ENCODE measurements around the gene CALCOCO2. TPM values are rescaled to one million over a fixed set of nuclear protein-coding genes. Genes with fewer than 3 reads are reported as not detected.

CALCOCO2 gene

GRCh38 chr17:48909783-48910182, 78.9 kb downstream of the CALCOCO2 start:
- Histone ChIP-seq H2AK5ac (ENCODE audit: low read depth, low read length) (no peak overlapping the region), H2AFZ (ENCODE audit: low read length) (no peak overlapping the region), H2BK15ac (ENCODE audit: low read length) (no peak overlapping the region), H4K8ac (ENCODE audit: low read depth, low read length) (no peak overlapping the region), H2BK5ac (ENCODE audit: low read length) (no peak overlapping the region), H3K4me1 (ENCODE audit: control insufficient read depth in 2 of 2, insufficient read depth in 1 of 2, low read depth in 1 of 2, low read length in 2 of 2) (peaks cover 9% of the 10 kb centered on the region in 2 donors), H3K4me3 (ENCODE audit: low read length in 2 of 2) (peak overlapping the region in 1 of 2 donors; percentile 56), H3K9me3 (replicated peaks in 1 of 2; ENCODE audit: control insufficient read depth in 2 of 2, insufficient read depth in 1 of 2, low read depth in 1 of 2, low read length in 2 of 2) (no peaks in the 10 kb centered on the region), H2BK12ac (ENCODE audit: low read length) (no peak overlapping the region), H3K27me3 (ENCODE audit: control insufficient read depth in 3 of 3, insufficient read depth in 3 of 3, low read depth in 1 of 3, low read length in 3 of 3) (no peaks in the 10 kb centered on the region), H3K4ac (ENCODE audit: low read length) (no peak overlapping the region), H3K18ac (ENCODE audit: low read length) (no peak overlapping the region), H2BK120ac (ENCODE audit: low read depth, low read length) (no peak overlapping the region), H3K9ac (ENCODE audit: low read depth, low read length, poor library complexity) (peak overlapping the region; percentile 63), H3K4me2 (ENCODE audit: insufficient read depth, low read length, poor library complexity, severe bottlenecking) (no peak overlapping the region), H3K27ac (replicated peaks; ENCODE audit: low read length) (no peak overlapping the region), H3K14ac (ENCODE audit: low read length) (no peak overlapping the region), H3K23ac (ENCODE audit: low read depth, low read length, poor library complexity) (no peak overlapping the region), H4K91ac (ENCODE audit: low read depth, low read length, poor library complexity) (no peak overlapping the region), H3K36me3 (replicated peaks in 1 of 2; ENCODE audit: control insufficient read depth in 2 of 2, insufficient read depth in 2 of 2, low read length in 2 of 2) (peaks cover 10 to 51% of the 10 kb centered on the region in 2 donors), H3K79me1 (ENCODE audit: low read depth, low read length) (peaks cover 4% of the 10 kb centered on the region)
- no CpG with 5 or more reads among the region's 4 CpGs for WGBS, 2 donors (ENCODE audit: extremely low coverage in 2 of 2, insufficient read length in 2 of 2, insufficient replicate concordance in 1 of 2)
- DNase-seq (ENCODE audit: low spot score): no peak

DNA sequence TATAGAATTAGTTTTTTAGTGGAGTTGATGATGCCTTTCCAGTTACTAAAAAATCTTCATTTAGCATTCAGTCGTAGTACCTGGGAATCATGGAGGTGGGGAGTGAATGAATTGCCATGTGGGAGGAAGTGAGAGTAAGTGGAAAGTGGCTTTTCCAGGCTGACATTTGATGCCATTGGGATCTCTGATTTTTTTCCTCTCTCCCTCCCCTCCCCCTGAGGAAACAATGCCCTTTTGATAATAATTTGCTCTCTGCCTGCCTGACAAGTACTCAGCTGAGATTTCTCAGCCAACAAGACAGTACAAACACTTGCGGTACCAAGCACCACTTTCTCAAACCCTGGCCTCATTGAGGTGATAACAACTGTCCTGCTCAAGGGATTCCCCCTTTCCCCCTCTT, 79.5 kb downstream of the CALCOCO2 start:
- Histone ChIP-seq H3K36me3 (replicated peaks in 1 of 2; ENCODE audit: control insufficient read depth in 2 of 2, insufficient read depth in 2 of 2, low read length in 2 of 2) (peaks cover 10 to 57% of the 10 kb centered on the region in 2 donors), H3K14ac (ENCODE audit: low read length) (no peak overlapping the region), H2BK5ac (ENCODE audit: low read length) (no peak overlapping the region), H3K27me3 (ENCODE audit: control insufficient read depth in 3 of 3, insufficient read depth in 3 of 3, low read depth in 1 of 3, low read length in 3 of 3) (no peaks in the 10 kb centered on the region), H3K4me1 (ENCODE audit: control insufficient read depth in 2 of 2, insufficient read depth in 1 of 2, low read depth in 1 of 2, low read length in 2 of 2) (peaks cover 9% of the 10 kb centered on the region in 2 donors), H3K18ac (ENCODE audit: low read length) (no peak overlapping the region), H2AFZ (ENCODE audit: low read length) (no peak overlapping the region), H2BK12ac (ENCODE audit: low read length) (no peak overlapping the region), H3K9me3 (replicated peaks in 1 of 2; ENCODE audit: control insufficient read depth in 2 of 2, insufficient read depth in 1 of 2, low read depth in 1 of 2, low read length in 2 of 2) (no peaks in the 10 kb centered on the region), H3K9ac (ENCODE audit: low read depth, low read length, poor library complexity) (no peak overlapping the region), H3K4me2 (ENCODE audit: insufficient read depth, low read length, poor library complexity, severe bottlenecking) (no peak overlapping the region), H3K27ac (replicated peaks; ENCODE audit: low read length) (no peak overlapping the region), H3K4ac (ENCODE audit: low read length) (no peak overlapping the region), H2BK120ac (ENCODE audit: low read depth, low read length) (no peak overlapping the region), H3K79me1 (ENCODE audit: low read depth, low read length) (peaks cover 4% of the 10 kb centered on the region), H2AK5ac (ENCODE audit: low read depth, low read length) (no peak overlapping the region), H2BK15ac (ENCODE audit: low read length) (no peak overlapping the region), H4K91ac (ENCODE audit: low read depth, low read length, poor library complexity) (no peak overlapping the region), H4K8ac (ENCODE audit: low read depth, low read length) (no peak overlapping the region), H3K4me3 (ENCODE audit: low read length in 2 of 2) (no peak overlapping the region), H3K23ac (ENCODE audit: low read depth, low read length, poor library complexity) (no peak overlapping the region)
- WGBS, 2 donors (ENCODE audit: extremely low coverage in 2 of 2, insufficient read length in 2 of 2, insufficient replicate concordance in 1 of 2): no CpG with 5 or more reads among the region's 2 CpGs
- no peak for DNase-seq (ENCODE audit: low spot score)

GRCh38 chr17:48912476-48912875, 81.6 kb downstream of the CALCOCO2 start:
- H2AK5ac ChIP-seq (ENCODE audit: low read depth, low read length): no peak overlapping the region
- H2BK12ac ChIP-seq (ENCODE audit: low read length): no peak overlapping the region
- H3K27ac ChIP-seq (replicated peaks; ENCODE audit: low read length): no peak overlapping the region

More at GRCh38 chr17:48912476-48912875, 81.6 kb downstream of the CALCOCO2 start:
- Histone ChIP-seq H2BK120ac (ENCODE audit: low read depth, low read length) (no peak overlapping the region), H4K8ac (ENCODE audit: low read depth, low read length) (no peak overlapping the region), H3K4me2 (ENCODE audit: insufficient read depth, low read length, poor library complexity, severe bottlenecking) (no peak overlapping the region), H4K91ac (ENCODE audit: low read depth, low read length, poor library complexity) (no peak overlapping the region), H3K18ac (ENCODE audit: low read length) (no peak overlapping the region), H3K79me1 (ENCODE audit: low read depth, low read length) (peaks cover 6% of the 10 kb centered on the region), H2AFZ (ENCODE audit: low read length) (no peak overlapping the region), H2BK15ac (ENCODE audit: low read length) (no peak overlapping the region), H2BK5ac (ENCODE audit: low read length) (no peak overlapping the region), H3K23ac (ENCODE audit: low read depth, low read length, poor library complexity) (no peak overlapping the region), H3K9me3 (replicated peaks in 1 of 2; ENCODE audit: control insufficient read depth in 2 of 2, insufficient read depth in 1 of 2, low read depth in 1 of 2, low read length in 2 of 2) (no peaks in the 10 kb centered on the region), H3K9ac (ENCODE audit: low read depth, low read length, poor library complexity) (no peak overlapping the region), H3K14ac (ENCODE audit: low read length) (no peak overlapping the region), H3K4me1 (ENCODE audit: control insufficient read depth in 2 of 2, insufficient read depth in 1 of 2, low read depth in 1 of 2, low read length in 2 of 2) (peaks cover 9% of the 10 kb centered on the region in 2 donors), H3K36me3 (replicated peaks in 1 of 2; ENCODE audit: control insufficient read depth in 2 of 2, insufficient read depth in 2 of 2, low read length in 2 of 2) (peaks cover 18 to 78% of the 10 kb centered on the region in 2 donors), H3K4ac (ENCODE audit: low read length) (no peak overlapping the region), H3K27me3 (ENCODE audit: control insufficient read depth in 3 of 3, insufficient read depth in 3 of 3, low read depth in 1 of 3, low read length in 3 of 3) (no peaks in the 10 kb centered on the region), H3K4me3 (ENCODE audit: low read length in 2 of 2) (no peak overlapping the region)
- no peak for DNase-seq (ENCODE audit: low spot score)
- WGBS, 2 donors (ENCODE audit: extremely low coverage in 2 of 2, insufficient read length in 2 of 2, insufficient replicate concordance in 1 of 2): no CpG with 5 or more reads among the region's 2 CpGs

Small RNA genes within 50 kb of the gene (small RNA-seq; reads per million reads assigned to genes)
- not detected for gene AC068531.1 (ENCODE audit: insufficient read depth)
- not detected for gene RF00263 (ENCODE audit: insufficient read depth)

Data from neuronal stem cell (in vitro differentiated cells).